ENCODE measurements around the gene SFT2D2. TPM values are rescaled to one million over a fixed set of nuclear protein-coding genes. Genes with fewer than 3 reads are reported as not detected.

SFT2D2 gene
- polyA plus RNA-seq, 1 donor, result 26.9 TPM

- DNase-seq, result no peak
Measured at GRCh38 chr1:168301664-168302320, 76.0 kb downstream of the SFT2D2 start.

Other genes starting within 250 kb of the SFT2D2 start
- 21.7 TPM for gene GPR161, start 89.1 kb upstream of the SFT2D2 start, polyA plus RNA-seq (ENCODE audit: insufficient read length)
- gene TIPRL, start 47.0 kb upstream of the SFT2D2 start, polyA plus RNA-seq (ENCODE audit: insufficient read length), result 53.5 TPM
- 4.1 TPM for gene TBX19, start 54.9 kb downstream of the SFT2D2 start, polyA plus RNA-seq (ENCODE audit: insufficient read length)

Measured in left kidney (tissue), 2 donors.